Stimulated activated CD8-positive, alpha-beta memory T cell treated with anti-CD3 and anti-CD28 coated beads, Interleukin-7, amount 100 ng/mL, for 1 hour (primary cell): Measurements from ENCODE around the gene SLC43A3.
A peak's percentile ranks its signal among the peaks of the same experiment; 100 is the strongest.
"Not testable (repeated sequence)": the region's sequence is repeated elsewhere in the genome, so short reads cannot be mapped to it uniquely, and the experiment has no call there.

ENCODE experiments used
- DNase-seq, 2 donors: peaks; one replicate each; pipeline ENCODE4 v3.0.0-alpha.2; 2020; ENCODE audit warnings: low read depth in 2 of 2

SLC43A3 gene

DNA sequence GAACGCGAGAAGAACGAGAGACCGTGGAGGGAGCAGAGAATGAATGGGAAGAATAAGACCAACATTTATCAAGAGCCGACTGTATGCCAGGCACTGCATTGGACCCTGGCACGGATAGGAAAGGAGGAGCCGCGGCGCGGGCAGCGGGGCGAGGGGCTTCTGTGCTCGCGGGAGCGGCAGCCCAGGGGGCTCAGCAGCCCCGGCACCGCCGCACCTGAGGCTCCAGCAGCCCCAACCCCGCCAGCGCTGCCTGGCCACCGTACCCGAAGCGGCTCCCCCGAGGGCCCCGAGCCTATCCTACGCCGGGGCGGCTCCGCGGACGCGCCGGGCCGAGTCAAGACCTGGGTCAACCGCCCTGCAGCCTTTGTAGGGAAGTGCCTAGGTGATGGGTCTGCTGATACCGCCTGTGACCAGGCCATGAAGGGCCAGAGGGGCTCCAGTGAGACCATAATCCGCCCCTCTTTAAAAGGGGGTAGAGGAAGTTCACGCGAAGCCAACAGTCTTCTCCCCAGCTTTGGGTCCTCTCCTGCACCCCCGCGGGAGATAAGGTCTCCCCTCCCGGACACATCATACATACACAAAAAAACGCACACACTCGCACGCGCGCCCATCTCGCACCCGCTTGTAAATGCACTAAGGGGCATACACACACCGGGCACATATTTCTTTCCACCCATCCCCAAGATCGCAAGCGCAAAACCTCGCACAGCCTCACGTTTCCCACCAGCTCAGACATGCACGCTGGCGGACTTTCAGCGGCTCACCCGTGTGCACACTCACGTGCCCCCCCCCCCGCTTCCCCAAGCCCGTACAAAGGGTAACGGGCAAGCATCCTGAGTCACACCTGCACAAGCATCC, 32.5 kb upstream of the SLC43A3 start:
- DNase-seq = no peak

- no peak for DNase-seq
Observed at GRCh38 chr11:57458410-57459163, 31.7 kb upstream of the SLC43A3 start.

DNA sequence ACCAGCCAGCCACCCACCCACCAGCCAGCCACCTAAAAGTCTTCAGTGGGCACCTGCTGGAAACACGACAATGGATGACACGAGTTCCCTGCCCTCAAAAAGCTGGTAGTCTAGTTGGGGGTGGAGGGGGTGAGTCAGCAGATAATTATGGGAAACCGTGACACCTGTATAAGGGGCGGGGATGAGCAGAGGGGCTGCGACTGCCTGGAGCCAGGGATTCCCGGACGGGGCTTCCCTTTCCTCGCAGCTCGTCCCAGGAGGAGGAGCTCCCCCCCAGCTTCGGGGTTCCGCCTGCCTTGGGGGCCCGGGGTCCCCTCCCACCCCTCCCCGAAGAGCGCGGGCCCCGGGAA, 31.1 kb upstream of the SLC43A3 start:
- no peak for DNase-seq

- no peak for DNase-seq
Observed at GRCh38 chr11:57457643-57458023, 30.7 kb upstream of the SLC43A3 start.

- peak; percentile 49 to 53 for DNase-seq
Observed at GRCh38 chr11:57456960-57457642, 30.2 kb upstream of the SLC43A3 start.

GRCh38 chr11:57453543-57454177, 26.7 kb upstream of the SLC43A3 start:
- no peak for DNase-seq

DNA sequence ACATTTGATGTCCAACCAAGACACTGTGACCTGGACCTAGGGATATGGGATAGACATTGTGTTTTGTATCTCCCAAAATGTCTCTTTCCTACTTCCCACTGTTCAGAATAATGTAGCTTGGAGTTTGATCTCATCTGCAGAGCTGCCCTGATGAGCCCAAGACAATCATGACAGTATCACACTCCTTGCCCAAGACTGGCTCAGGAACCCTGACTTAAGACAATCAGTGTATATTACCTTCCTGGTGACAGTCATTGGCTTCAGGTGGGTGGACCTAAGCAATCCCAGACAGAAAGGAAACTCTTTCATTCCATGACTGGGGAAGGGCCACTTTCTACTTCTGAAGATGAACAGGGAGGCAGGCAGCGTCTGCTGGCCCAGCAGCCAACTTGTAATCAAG, 19.1 kb upstream of the SLC43A3 start:
- DNase-seq = no peak

GRCh38 chr11:57445122-57445394, 18.1 kb upstream of the SLC43A3 start:
- DNase-seq = not testable (repeated sequence)

DNA sequence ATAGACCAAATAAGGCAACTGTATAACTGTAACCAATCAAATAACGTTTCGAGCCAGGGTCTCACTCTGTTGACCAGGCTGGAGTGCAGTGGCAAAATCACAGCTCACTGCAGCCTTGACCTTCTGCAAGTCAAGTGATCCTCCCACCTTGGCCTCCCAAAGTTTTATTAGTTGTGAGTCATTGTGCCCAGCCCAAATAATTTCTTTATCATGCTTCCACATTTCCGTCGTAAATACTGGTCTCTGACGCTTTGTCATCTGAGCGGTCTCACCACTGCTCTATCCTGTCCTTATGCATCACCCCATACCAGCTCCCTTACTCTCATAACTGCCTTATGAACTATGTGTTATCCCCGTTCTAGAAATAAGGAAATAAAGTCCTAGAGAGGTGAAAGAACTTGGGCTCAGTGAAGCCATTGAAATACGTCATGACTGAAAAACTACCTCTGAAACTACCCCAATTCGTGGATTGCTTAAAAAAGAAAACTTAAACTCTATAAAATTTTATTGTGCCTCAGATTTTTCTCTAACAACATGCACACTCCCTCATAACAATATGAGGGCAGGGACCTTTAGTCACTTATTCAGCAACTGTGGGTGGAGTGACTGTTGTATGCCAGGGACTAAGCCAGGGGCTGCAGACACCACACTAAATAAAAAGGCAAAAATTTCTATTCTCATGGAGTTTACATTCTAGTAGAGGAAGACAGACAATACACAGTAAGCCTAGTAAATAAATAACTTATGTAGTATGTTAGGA, 17.6 kb upstream of the SLC43A3 start:
- DNase-seq = no peak

GRCh38 chr11:57440744-57441414, 14.0 kb upstream of the SLC43A3 start:
- no peak for DNase-seq

- DNase-seq = no peak
Observed at GRCh38 chr11:57439786-57440185, 12.9 kb upstream of the SLC43A3 start.

- DNase-seq = no peak
Observed at GRCh38 chr11:57438345-57439285, 11.7 kb upstream of the SLC43A3 start.

DNA sequence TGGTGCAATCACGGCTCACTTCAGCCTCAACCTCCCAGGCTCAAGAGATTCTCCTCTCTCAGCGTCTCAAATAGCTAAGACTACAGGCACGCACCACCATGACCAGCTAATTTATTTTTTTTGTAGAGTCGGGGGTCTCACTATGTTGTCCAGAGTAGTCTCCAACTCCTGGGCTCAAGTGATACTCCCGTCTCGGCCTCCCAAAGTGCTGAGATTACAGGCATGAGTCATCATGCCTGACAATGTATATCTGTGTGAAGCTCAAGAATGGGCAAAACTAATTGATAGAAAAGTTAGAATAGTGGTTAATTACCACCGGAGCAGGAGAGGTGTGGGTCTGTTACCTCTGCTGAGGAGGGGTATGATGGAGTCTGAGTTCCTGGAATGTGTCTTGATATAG, 9.1 kb upstream of the SLC43A3 start:
- DNase-seq = no peak

DNA sequence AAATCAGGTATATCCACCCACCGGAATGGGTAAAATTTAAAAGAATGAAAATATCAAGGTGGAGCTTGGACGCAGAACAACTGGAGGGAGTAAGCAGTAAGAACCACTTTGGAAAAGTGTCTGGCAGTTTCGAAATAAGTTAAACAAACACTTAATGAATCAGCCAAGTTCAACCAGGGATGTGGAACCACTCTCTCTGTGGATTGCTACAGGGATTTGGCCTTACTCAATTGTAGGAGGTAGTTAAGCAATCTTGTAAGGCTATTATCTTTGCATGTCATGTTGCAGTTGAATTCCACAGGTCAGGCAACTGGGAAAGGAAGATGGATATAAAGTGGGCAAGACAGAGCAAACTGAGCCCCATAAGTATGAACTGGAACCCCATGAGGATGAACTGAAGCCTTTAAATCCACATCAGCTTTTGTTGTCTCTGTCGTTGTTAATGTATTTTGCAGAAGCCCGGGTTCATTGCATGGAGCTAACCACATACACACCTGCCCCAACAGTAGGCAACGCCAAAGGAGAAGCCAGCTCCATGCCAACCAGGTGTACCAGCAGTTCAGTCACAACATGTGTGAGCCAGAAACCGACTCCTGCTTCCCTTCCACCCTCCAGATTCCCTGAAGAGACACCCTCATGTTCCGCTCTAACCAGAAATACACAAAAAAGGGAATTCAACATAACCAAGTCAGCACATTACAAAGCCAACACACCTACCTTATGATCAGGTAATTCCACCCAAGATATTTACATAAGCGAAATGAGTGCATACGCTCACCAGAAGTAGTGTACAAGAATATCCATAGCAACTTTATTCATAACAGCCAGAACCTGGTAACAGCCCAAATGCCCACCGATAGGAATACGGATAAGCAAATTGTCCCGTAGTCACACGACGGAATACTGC, 8.0 kb upstream of the SLC43A3 start:
- no peak for DNase-seq

DNA sequence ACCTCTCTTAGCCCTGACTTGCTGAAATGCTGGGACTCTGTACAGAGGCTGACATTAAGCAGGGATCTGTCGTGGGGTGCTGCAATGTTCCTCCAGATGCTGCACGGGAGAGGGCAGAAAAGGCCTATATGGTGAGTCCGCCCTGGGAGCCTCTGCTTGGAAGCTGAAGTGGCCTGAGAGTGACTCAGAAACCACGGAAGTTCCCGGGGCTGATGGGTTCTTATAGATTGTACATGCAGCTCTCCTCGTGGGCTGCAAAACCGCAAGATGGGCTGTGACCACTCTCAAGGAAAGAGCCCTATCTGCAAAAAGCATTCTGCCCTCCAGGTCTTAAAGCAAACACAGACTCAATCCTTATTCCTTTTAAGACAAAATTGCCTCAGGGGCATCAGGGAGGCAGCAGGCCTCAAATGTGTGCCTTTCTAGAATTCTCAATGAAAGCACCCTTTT, 5.8 kb upstream of the SLC43A3 start:
- no peak for DNase-seq

GRCh38 chr11:57432149-57432561, 5.2 kb upstream of the SLC43A3 start:
- DNase-seq = no peak

DNA sequence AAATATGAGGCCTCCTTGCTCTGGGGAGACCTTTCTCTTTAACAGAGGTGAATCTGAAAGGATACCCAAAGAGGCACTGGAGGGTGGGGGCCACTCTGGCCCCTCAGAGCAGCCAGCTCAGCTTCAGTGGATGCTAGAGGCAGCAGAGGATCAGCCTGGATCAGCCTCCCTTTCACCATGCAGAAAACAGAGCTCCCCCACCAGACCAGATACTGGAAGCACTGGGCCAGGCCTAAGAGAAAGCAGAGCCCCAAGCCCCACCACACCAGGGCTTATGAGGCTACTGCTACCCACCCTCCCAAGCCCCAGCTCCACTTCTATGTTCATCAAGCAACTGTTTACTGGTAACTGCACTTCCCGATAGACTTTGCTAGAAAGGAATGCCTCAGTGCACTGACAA, 4.0 kb upstream of the SLC43A3 start:
- DNase-seq = no peak

DNA sequence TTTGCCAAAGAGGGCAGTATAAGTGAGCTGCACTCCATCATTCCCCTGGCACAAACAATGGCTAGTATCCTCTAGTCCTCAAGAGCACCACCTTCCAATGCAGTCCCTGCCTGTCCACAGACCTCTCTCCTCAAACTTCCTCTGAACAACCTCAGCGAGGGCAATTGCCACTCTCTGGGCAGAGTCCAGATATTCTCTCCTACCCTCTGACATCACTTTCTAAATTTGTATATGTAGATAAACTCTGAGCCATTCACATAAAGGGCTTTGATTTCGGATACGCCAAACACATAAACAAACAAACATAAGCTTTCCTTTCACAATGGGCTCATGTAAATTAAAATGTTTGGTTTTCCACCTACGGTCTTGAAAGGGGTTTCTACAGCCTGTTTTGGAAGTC, 3.0 kb upstream of the SLC43A3 start:
- DNase-seq = no peak

DNA sequence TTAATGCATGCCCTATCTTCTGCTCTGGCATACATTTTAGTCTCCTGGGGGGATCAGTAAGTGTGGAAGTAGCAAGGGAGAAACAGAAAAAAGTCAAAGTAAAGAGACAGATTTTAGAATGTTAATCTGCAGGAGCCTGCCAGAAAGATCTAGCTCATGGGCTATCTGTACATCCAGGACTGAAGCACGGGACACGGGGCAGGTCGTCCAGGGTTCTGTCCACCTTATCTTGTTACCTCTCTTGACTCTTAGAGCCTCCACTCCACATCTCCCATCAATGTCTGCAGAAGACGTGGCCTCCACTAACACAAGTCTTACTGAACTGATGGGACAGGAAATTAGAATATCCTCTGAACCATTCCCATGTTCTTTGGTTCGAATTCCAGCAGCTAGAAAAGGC, 1.7 kb upstream of the SLC43A3 start:
- DNase-seq = no peak
